ENCODE results near the gene PPP6R1. TPM values are rescaled to one million over a fixed set of nuclear protein-coding genes. Genes with fewer than 3 reads are reported as not detected.

Gene PPP6R1
- total RNA-seq, 4 donors from 2014 or later, result 23.6 to 42.8 (median 26.6) TPM

- TF ChIP-seq CTCF (IDR thresholded peaks at IDR 0.05; ENCODE audit: low read depth), result no peak
Observed at GRCh38 chr19:55244004-55244680, 14.7 kb downstream of the PPP6R1 start.

- no peak for TF ChIP-seq CTCF (IDR thresholded peaks at IDR 0.05; ENCODE audit: low read depth)
Observed at GRCh38 chr19:55242517-55242916, 16.3 kb downstream of the PPP6R1 start.

- no peak for TF ChIP-seq CTCF (IDR thresholded peaks at IDR 0.05; ENCODE audit: low read depth)
Observed at GRCh38 chr19:55241935-55242464, 16.8 kb downstream of the PPP6R1 start.

- TF ChIP-seq CTCF (IDR thresholded peaks at IDR 0.05; ENCODE audit: low read depth), result no peak
Observed at GRCh38 chr19:55241143-55241934, 17.5 kb downstream of the PPP6R1 start.

- TF ChIP-seq CTCF (IDR thresholded peaks at IDR 0.05; ENCODE audit: low read depth), result no peak
Observed at GRCh38 chr19:55240713-55241020, 18.1 kb downstream of the PPP6R1 start.

- TF ChIP-seq CTCF (IDR thresholded peaks at IDR 0.05; ENCODE audit: low read depth), result no peak
Observed at GRCh38 chr19:55239004-55239403, 19.8 kb downstream of the PPP6R1 start.

- TF ChIP-seq CTCF (IDR thresholded peaks at IDR 0.05; ENCODE audit: low read depth), result no peak
Observed at GRCh38 chr19:55238030-55238429, 20.8 kb downstream of the PPP6R1 start.
